H9 (cell line): ENCODE measurements around the gene RPS8. TPM values are rescaled to one million over a fixed set of nuclear protein-coding genes. Genes with fewer than 3 reads are reported as not detected.
A peak's percentile ranks its signal among the peaks of the same experiment; 100 is the strongest.

Source experiments
- DNase-seq: peaks from one replicate; pipeline ENCODE4 v3.0.0-alpha.2; 2017
- H2AFZ ChIP-seq: one replicate; pipeline ENCODE4 v1.6.1; 2013; ENCODE audit warnings: mild to moderate bottlenecking, low read length, control low read depth, moderate library complexity
- H2AK5ac ChIP-seq: 2 replicates; pipeline ENCODE4 v1.6.1; 2013; ENCODE audit warnings: low read length, control low read depth, mixed read lengths; ENCODE audit not compliant: insufficient read length
- H2BK120ac ChIP-seq: one replicate; pipeline ENCODE4 v1.6.1; 2013; ENCODE audit warnings: low read depth, mild to moderate bottlenecking, low read length, control low read depth, inconsistent platforms; ENCODE audit not compliant: poor library complexity, severe bottlenecking
- H2BK12ac ChIP-seq: 2 replicates; pipeline ENCODE4 v1.6.1; 2013; ENCODE audit warnings: low read length, control low read depth, mixed read lengths, low read depth; ENCODE audit not compliant: insufficient read length
- H2BK15ac ChIP-seq: 2 replicates; pipeline ENCODE4 v1.6.1; 2013; ENCODE audit warnings: low read depth, low read length, control low read depth
- H2BK20ac ChIP-seq: one replicate; pipeline ENCODE4 v1.6.1; 2013; ENCODE audit warnings: low read depth, mild to moderate bottlenecking, low read length, control low read depth, inconsistent platforms; ENCODE audit not compliant: poor library complexity, severe bottlenecking
- H2BK5ac ChIP-seq: 2 replicates; pipeline ENCODE4 v1.6.1; 2013; ENCODE audit warnings: low read length, control low read depth, mixed read lengths; ENCODE audit not compliant: insufficient read length
- H3K14ac ChIP-seq: 2 replicates; pipeline ENCODE4 v1.6.1; 2013; ENCODE audit warnings: low read length, control low read depth; ENCODE audit not compliant: insufficient read depth
- H3K18ac ChIP-seq: 2 replicates; pipeline ENCODE4 v1.6.1; 2013; ENCODE audit warnings: low read depth, mild to moderate bottlenecking, mixed read lengths, low read length, control low read depth; ENCODE audit not compliant: insufficient read length
- H3K23ac ChIP-seq: 2 replicates; pipeline ENCODE4 v1.6.1; 2013; ENCODE audit warnings: low read length, control low read depth, mixed read lengths, low read depth; ENCODE audit not compliant: insufficient read length
- H3K23me2 ChIP-seq: 2 replicates; pipeline ENCODE4 v1.6.1; 2013; ENCODE audit warnings: low read depth, mild to moderate bottlenecking, mixed read lengths, low read length, control low read depth; ENCODE audit not compliant: insufficient read length, poor library complexity, severe bottlenecking
- H3K27ac ChIP-seq: 2 replicates; pipeline ENCODE4 v1.5.1; 2013; ENCODE audit warnings: low read length, control low read depth, mixed read lengths, low read depth; ENCODE audit not compliant: insufficient read length
- H3K27me3 ChIP-seq: 2 replicates; pipeline ENCODE4 v1.6.1; 2013; ENCODE audit warnings: low read length, control low read depth, inconsistent platforms; ENCODE audit not compliant: insufficient read depth
- H3K4ac ChIP-seq: 2 replicates; pipeline ENCODE4 v1.6.1; 2013; ENCODE audit warnings: low read depth, mild to moderate bottlenecking, control low read depth, inconsistent platforms, low read length, moderate library complexity
- H3K4me1 ChIP-seq: 2 replicates; pipeline ENCODE4 v1.6.1; 2013; ENCODE audit warnings: low read length, control low read depth, inconsistent platforms; ENCODE audit not compliant: insufficient read depth
- H3K4me2 ChIP-seq: 2 replicates; pipeline ENCODE4 v1.6.1; 2013; ENCODE audit warnings: low read length, control low read depth, mixed read lengths; ENCODE audit not compliant: insufficient read length, insufficient read depth
- H3K56ac ChIP-seq: 2 replicates; pipeline ENCODE4 v1.6.1; 2013; ENCODE audit warnings: low read depth, mild to moderate bottlenecking, mixed read lengths, low read length, control low read depth; ENCODE audit not compliant: insufficient read length
- H3K79me1 ChIP-seq: 2 replicates; pipeline ENCODE4 v1.6.1; 2013; ENCODE audit warnings: low read depth, mild to moderate bottlenecking, moderate library complexity, low read length, control low read depth, inconsistent platforms; ENCODE audit not compliant: insufficient read depth, poor library complexity, severe bottlenecking
- H3K79me2 ChIP-seq: 2 replicates; pipeline ENCODE4 v1.6.1; 2013; ENCODE audit warnings: low read length, control low read depth, inconsistent platforms; ENCODE audit not compliant: insufficient read depth
- H3K9ac ChIP-seq: 2 replicates; pipeline ENCODE4 v1.6.1; 2013; ENCODE audit warnings: low read length, control low read depth, mixed read lengths; ENCODE audit not compliant: insufficient read length; ENCODE audit errors: extremely low read depth
- H3K9me3 ChIP-seq: one replicate; pipeline ENCODE4 v1.6.1; 2013; ENCODE audit warnings: low read depth, low read length, inconsistent platforms; ENCODE audit not compliant: control insufficient read depth
- H3T11ph ChIP-seq: one replicate; pipeline ENCODE4 v1.6.1; 2013; ENCODE audit warnings: mild to moderate bottlenecking, low read length, control low read depth, inconsistent platforms
- H4K20me1 ChIP-seq: one replicate; pipeline ENCODE4 v1.6.1; 2013; ENCODE audit not compliant: control insufficient read depth, insufficient read length, insufficient read depth
- H4K5ac ChIP-seq: 2 replicates; pipeline ENCODE4 v1.6.1; 2013; ENCODE audit warnings: low read depth, mild to moderate bottlenecking, mixed read lengths, low read length, control low read depth; ENCODE audit not compliant: insufficient read length
- H4K8ac ChIP-seq: replicated peaks from 2 replicates; pipeline ENCODE4 v1.6.1; 2013; ENCODE audit warnings: low read length, control low read depth, mixed read lengths, low read depth; ENCODE audit not compliant: insufficient read length
- H4K91ac ChIP-seq: 2 replicates; pipeline ENCODE4 v1.6.1; 2013; ENCODE audit warnings: low read depth, mild to moderate bottlenecking, moderate library complexity, mixed read lengths, low read length, control low read depth; ENCODE audit not compliant: insufficient read length
- H3K27ac Mint-ChIP-seq, 3 experiments: 2 replicates in 2 of 3; 3 replicates in 1 of 3; pipeline ENCODE4 v1.8.0; 2020 to 2021; ENCODE audit warnings: mixed read lengths in 3 of 3, mild to moderate bottlenecking in 1 of 3, moderate library complexity in 1 of 3
- H3K27me3 Mint-ChIP-seq: 2 replicates; pipeline ENCODE4 v1.8.0; 2021; ENCODE audit warnings: low read depth, mild to moderate bottlenecking, moderate library complexity, mixed read lengths
- H3K36me3 Mint-ChIP-seq, 3 experiments: 2 replicates in 2 of 3; 3 replicates in 1 of 3; pipeline ENCODE4 v1.8.0; 2020 to 2021; ENCODE audit warnings: low read depth in 3 of 3, mixed read lengths in 3 of 3; ENCODE audit not compliant: insufficient read depth in 1 of 3
- H3K4me1 Mint-ChIP-seq, 2 experiments: 2 replicates each; pipeline ENCODE4 v1.8.0; 2020; ENCODE audit warnings: mixed read lengths in 2 of 2
- H3K4me3 Mint-ChIP-seq, 2 experiments: 2 replicates in 1 of 2; 3 replicates in 1 of 2; pipeline ENCODE4 v1.8.0; 2020 to 2021; ENCODE audit warnings: mild to moderate bottlenecking in 2 of 2, mixed read lengths in 2 of 2, moderate library complexity in 1 of 2
- H3K9me3 Mint-ChIP-seq, 2 experiments: 2 replicates in 1 of 2; 3 replicates in 1 of 2; pipeline ENCODE4 v1.8.0; 2020; ENCODE audit warnings: mild to moderate bottlenecking in 2 of 2, mixed read lengths in 2 of 2, moderate library complexity in 1 of 2
- CTCF ChIP-seq: fragments of 200-600 bp; sonication (generic); conservative IDR thresholded peaks from 3 replicates; pipeline ENCODE4 v1.8.0; 2021; ENCODE audit warnings: antibody characterized with exemption, mild to moderate bottlenecking
- WGBS: extraction: QIAGEN DNeasy Blood & Tissue Kit; methylation state at CpG from one replicate; pipeline ENCODE4 v1.1.7; 2013; ENCODE audit warnings: missing lambda C conversion rate, low lambda C conversion rate, mixed read lengths; ENCODE audit not compliant: insufficient read length; ENCODE audit errors: extremely low coverage; 5-methylcytosine and 5-hydroxymethylcytosine counted together
- total RNA-seq: library from RNA; stranded (reverse); gene quantifications from 2 replicates; pipeline ENCODE4 v1.2.1, GENCODE V29; 2021

Gene RPS8
- total RNA-seq, 1 experiment from 2014 or later: 2,591 TPM

- no CpG with 5 or more reads among the region's 1 CpG for WGBS
- H3K4me2 ChIP-seq: no peak overlapping the region
- H4K8ac ChIP-seq: no peak overlapping the region
- no peak for DNase-seq
- H3K79me1 ChIP-seq: no peaks in the 10 kb centered on the region
- no peaks in the 10 kb centered on the region for H3K4me1 ChIP-seq
- no peak overlapping the region for H4K91ac ChIP-seq
- H3K9ac ChIP-seq: no peak overlapping the region
- no peak overlapping the region for H2BK5ac ChIP-seq
- H3K27ac ChIP-seq: no peak overlapping the region
- no peaks in the 10 kb centered on the region for H3K79me2 ChIP-seq
- H3K56ac ChIP-seq: no peak overlapping the region
- no peak overlapping the region for H2BK12ac ChIP-seq
- no peak overlapping the region for H2AFZ ChIP-seq
- Mint-ChIP-seq H3K36me3 (no peaks in the 10 kb centered on the region), H3K4me3 (no peak overlapping the region), H3K4me1 (peaks cover 12 to 17% of the 10 kb centered on the region in 2 experiments), H3K27me3 (no peaks in the 10 kb centered on the region; the same call in 1 of the 2 replicates), H3K27ac (peak overlapping the region in 1 of 3 experiments; percentile 66; a peak in 1 of 7 replicates), H3K9me3 (peaks cover 2 to 9% of the 10 kb centered on the region in 2 experiments; a peak in 4 of 5 replicates)
- H2BK15ac ChIP-seq: no peak overlapping the region
- H3K23ac ChIP-seq: no peak overlapping the region
- H3K18ac ChIP-seq: no peak overlapping the region
- no peak overlapping the region for H3K4ac ChIP-seq
- peaks cover 2% of the 10 kb centered on the region for H3K23me2 ChIP-seq
- H2AK5ac ChIP-seq: no peak overlapping the region
- TF ChIP-seq CTCF: no peak
- H4K5ac ChIP-seq: no peak overlapping the region
- H3T11ph ChIP-seq: no peak overlapping the region
- H3K27me3 ChIP-seq: no peaks in the 10 kb centered on the region
- no peak overlapping the region for H2BK20ac ChIP-seq
- no peaks in the 10 kb centered on the region for H3K9me3 ChIP-seq
- H2BK120ac ChIP-seq: no peak overlapping the region
- H3K14ac ChIP-seq: no peak overlapping the region
- no peaks in the 10 kb centered on the region for H4K20me1 ChIP-seq
Observed at GRCh38 chr1:44733365-44733764, 42.0 kb upstream of the RPS8 start.
